Astrocyte (in vitro differentiated cells and primary cell): ENCODE data around the gene NIFK. TPM values are rescaled to one million over a fixed set of nuclear protein-coding genes. Genes with fewer than 3 reads are reported as not detected.

ENCODE experiments used
- DNase-seq: peaks from one replicate; pipeline ENCODE4 v3.0.0-alpha.2; 2010; ENCODE audit warnings: low read depth
- FAIRE-seq: peaks from 2 replicates; lab custom pipeline; 2011; peaks lifted over from hg19 to GRCh38; lab: Jason Lieb, UNC
- H2AFZ ChIP-seq: 2 replicates; pipeline ENCODE4 v1.6.0; 2012; ENCODE audit warnings: low read depth, low read length, inconsistent platforms
- H3K27ac ChIP-seq: 2 replicates; pipeline ENCODE4 v1.5.1; 2011; ENCODE audit warnings: low read depth, low read length, inconsistent platforms
- H3K27me3 ChIP-seq: 2 replicates; pipeline ENCODE4 v1.6.0; 2011; ENCODE audit warnings: low read length, inconsistent platforms; ENCODE audit not compliant: insufficient read depth
- H3K36me3 ChIP-seq: 2 replicates; pipeline ENCODE4 v1.5.1; 2011; ENCODE audit warnings: low read length, inconsistent platforms; ENCODE audit not compliant: insufficient read depth
- H3K4me1 ChIP-seq: 2 replicates; pipeline ENCODE4 v1.5.1; 2011; ENCODE audit warnings: low read length, inconsistent platforms; ENCODE audit not compliant: insufficient read depth
- H3K4me2 ChIP-seq: 2 replicates; pipeline ENCODE4 v1.6.0; 2012; ENCODE audit warnings: low read length, inconsistent platforms
- H3K4me3 ChIP-seq: 2 replicates; pipeline ENCODE4 v1.5.1; 2011; ENCODE audit warnings: low read depth, mild to moderate bottlenecking, low read length, inconsistent platforms; ENCODE audit not compliant: insufficient read depth
- H3K79me2 ChIP-seq: 2 replicates; pipeline ENCODE4 v1.6.0; 2012; ENCODE audit warnings: mild to moderate bottlenecking, low read length, inconsistent platforms; ENCODE audit not compliant: insufficient read depth
- H3K9ac ChIP-seq: 2 replicates; pipeline ENCODE4 v1.6.0; 2012; ENCODE audit warnings: mild to moderate bottlenecking, low read length, inconsistent platforms
- H3K9me3 ChIP-seq: 2 replicates; pipeline ENCODE4 v1.5.1; 2012; ENCODE audit warnings: low read depth, mild to moderate bottlenecking, low read length, inconsistent platforms; ENCODE audit not compliant: insufficient read depth
- H4K20me1 ChIP-seq: 2 replicates; pipeline ENCODE4 v1.6.0; 2012; ENCODE audit warnings: low read length, inconsistent platforms; ENCODE audit not compliant: insufficient read depth
- H3K27ac Mint-ChIP-seq: one replicate; pipeline ENCODE4 v1.8.0; 2021; ENCODE audit warnings: mild to moderate bottlenecking, mixed read lengths; ENCODE audit not compliant: unreplicated experiment
- H3K27me3 Mint-ChIP-seq: one replicate; pipeline ENCODE4 v1.8.0; 2021; ENCODE audit warnings: low read depth, mixed read lengths; ENCODE audit not compliant: unreplicated experiment
- H3K36me3 Mint-ChIP-seq: one replicate; pipeline ENCODE4 v1.8.0; 2021; ENCODE audit warnings: low read depth, mixed read lengths; ENCODE audit not compliant: unreplicated experiment
- H3K4me1 Mint-ChIP-seq: one replicate; pipeline ENCODE4 v1.8.0; 2021; ENCODE audit warnings: low read depth, mixed read lengths; ENCODE audit not compliant: unreplicated experiment
- H3K4me3 Mint-ChIP-seq: one replicate; pipeline ENCODE4 v1.8.0; 2021; ENCODE audit warnings: mild to moderate bottlenecking, moderate library complexity, mixed read lengths; ENCODE audit not compliant: unreplicated experiment
- H3K9me3 Mint-ChIP-seq: one replicate; pipeline ENCODE4 v1.8.0; 2021; ENCODE audit warnings: mild to moderate bottlenecking, mixed read lengths; ENCODE audit not compliant: unreplicated experiment
- EZH2 ChIP-seq: IDR thresholded peaks from 2 replicates; pipeline ENCODE4 v1.6.1; 2012; ENCODE audit warnings: mild to moderate bottlenecking, low read length, inconsistent platforms; ENCODE audit not compliant: insufficient read depth
- total RNA-seq: library from RNA; stranded (reverse); gene quantifications from 2 replicates; pipeline ENCODE4 v1.2.1, GENCODE V29; 2021
- TF ChIP-seq, protein P1 (sequence below): IDR thresholded peaks from 2 replicates; pipeline ENCODE4 v1.5.1; 2011; ENCODE audit warnings: low read depth, mild to moderate bottlenecking, inconsistent platforms, low read length, moderate library complexity; ENCODE audit not compliant: insufficient read depth

NIFK gene
- total RNA-seq, 1 donor from 2014 or later: 75.0 TPM

DNA sequence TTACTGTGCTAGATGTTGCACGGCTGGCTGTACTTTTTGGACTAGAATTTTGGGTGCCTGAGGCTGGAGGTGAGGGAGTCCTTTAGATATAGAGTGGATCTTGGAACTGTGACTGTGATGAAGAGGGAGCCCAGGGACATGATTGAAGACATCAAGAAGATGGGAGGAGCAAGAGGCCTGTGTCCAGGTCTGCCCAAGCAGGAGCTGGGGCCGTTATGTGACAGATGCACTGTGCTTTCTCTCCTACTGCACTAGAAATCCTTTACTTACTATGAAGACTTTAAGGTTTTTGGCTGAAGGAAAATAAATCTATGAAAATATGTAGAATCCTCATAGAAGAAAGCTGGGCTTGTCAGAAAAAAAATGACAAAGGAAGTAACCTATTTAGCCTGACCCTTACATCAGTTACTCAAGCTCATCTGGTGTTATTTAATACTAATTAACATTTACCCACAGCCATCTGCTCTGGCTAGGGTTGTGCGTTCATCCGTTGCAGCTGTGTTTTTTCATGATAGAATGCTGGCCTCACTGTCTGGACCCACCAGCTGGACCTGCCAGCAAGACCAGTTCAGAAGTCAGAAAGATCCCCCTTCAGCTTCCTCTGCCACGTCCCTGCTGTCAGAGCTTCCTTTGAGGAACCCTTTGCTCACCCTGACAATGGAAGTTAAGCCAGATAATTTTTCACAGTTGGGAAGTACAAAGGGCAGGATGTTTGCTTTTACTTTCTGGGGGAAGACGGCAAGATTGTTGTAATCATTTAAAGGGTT is 35.5 kb upstream of the NIFK start:
- no peak overlapping the region for H3K27ac Mint-ChIP-seq
- H3K9me3 Mint-ChIP-seq: no peaks in the 10 kb centered on the region
- peaks cover 15% of the 10 kb centered on the region for H3K4me1 Mint-ChIP-seq
- H3K27ac ChIP-seq: no peak overlapping the region
- FAIRE-seq (no peak), DNase-seq (peak; percentile 59)
- peaks cover 7% of the 10 kb centered on the region for H3K36me3 ChIP-seq
- no peaks in the 10 kb centered on the region for H3K27me3 Mint-ChIP-seq
- H3K79me2 ChIP-seq: no peaks in the 10 kb centered on the region
- no peak overlapping the region for H3K9ac ChIP-seq
- H3K4me3 Mint-ChIP-seq: no peak overlapping the region
- H3K36me3 Mint-ChIP-seq: peaks cover 7% of the 10 kb centered on the region
- H3K27me3 ChIP-seq: no peaks in the 10 kb centered on the region
- TF ChIP-seq, protein P1, sequence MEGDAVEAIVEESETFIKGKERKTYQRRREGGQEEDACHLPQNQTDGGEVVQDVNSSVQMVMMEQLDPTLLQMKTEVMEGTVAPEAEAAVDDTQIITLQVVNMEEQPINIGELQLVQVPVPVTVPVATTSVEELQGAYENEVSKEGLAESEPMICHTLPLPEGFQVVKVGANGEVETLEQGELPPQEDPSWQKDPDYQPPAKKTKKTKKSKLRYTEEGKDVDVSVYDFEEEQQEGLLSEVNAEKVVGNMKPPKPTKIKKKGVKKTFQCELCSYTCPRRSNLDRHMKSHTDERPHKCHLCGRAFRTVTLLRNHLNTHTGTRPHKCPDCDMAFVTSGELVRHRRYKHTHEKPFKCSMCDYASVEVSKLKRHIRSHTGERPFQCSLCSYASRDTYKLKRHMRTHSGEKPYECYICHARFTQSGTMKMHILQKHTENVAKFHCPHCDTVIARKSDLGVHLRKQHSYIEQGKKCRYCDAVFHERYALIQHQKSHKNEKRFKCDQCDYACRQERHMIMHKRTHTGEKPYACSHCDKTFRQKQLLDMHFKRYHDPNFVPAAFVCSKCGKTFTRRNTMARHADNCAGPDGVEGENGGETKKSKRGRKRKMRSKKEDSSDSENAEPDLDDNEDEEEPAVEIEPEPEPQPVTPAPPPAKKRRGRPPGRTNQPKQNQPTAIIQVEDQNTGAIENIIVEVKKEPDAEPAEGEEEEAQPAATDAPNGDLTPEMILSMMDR: no peak
- no peak for TF ChIP-seq EZH2
- H3K9me3 ChIP-seq: no peaks in the 10 kb centered on the region
- H3K4me2 ChIP-seq: no peak overlapping the region
- no peak overlapping the region for H3K4me3 ChIP-seq
- no peak overlapping the region for H2AFZ ChIP-seq
- H3K4me1 ChIP-seq: peaks cover 13% of the 10 kb centered on the region
- no peaks in the 10 kb centered on the region for H4K20me1 ChIP-seq

DNA sequence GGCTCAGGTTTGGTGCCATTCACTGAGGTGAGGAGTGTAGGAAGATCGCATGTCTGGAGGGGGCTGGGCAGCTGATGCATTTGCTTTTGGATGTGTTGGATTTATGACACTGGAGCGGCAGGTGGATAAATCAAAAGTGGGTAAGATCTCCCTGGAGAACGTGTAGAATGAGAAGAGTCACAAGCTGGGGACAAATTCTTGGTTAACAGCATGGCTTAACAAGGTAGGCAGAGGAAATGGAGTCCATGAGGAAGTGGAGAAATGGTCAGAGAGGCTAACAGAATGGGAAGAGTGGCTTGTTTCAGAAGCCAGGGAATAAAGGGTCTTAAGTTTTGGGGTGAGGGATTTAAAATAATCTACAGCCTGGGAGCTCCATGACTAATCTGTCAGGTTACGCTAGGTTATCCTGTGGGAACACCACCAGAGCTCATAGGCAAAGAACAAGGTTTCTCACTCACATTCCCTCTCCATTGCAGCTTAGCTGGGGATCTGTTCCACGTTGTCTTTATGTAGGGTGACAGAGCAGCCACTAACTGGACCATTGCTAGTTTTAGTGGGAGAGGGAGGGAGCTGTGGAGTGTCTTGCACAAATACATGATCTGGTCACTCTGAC is 31.6 kb upstream of the NIFK start:
- Histone ChIP-seq H3K4me2 (no peak overlapping the region), H3K27me3 (no peaks in the 10 kb centered on the region), H2AFZ (no peak overlapping the region), H3K4me1 (no peaks in the 10 kb centered on the region), H3K36me3 (peaks cover 37% of the 10 kb centered on the region), H4K20me1 (no peaks in the 10 kb centered on the region), H3K27ac (no peak overlapping the region), H3K9ac (no peak overlapping the region), H3K79me2 (no peaks in the 10 kb centered on the region), H3K9me3 (no peaks in the 10 kb centered on the region), H3K4me3 (no peak overlapping the region)
- Mint-ChIP-seq H3K4me1 (peaks cover 4% of the 10 kb centered on the region), H3K4me3 (no peak overlapping the region), H3K27ac (no peak overlapping the region), H3K36me3 (peaks cover 7% of the 10 kb centered on the region), H3K27me3 (no peaks in the 10 kb centered on the region), H3K9me3 (no peaks in the 10 kb centered on the region)
- TF ChIP-seq, protein P1: no peak
- no peak for TF ChIP-seq EZH2
- no peak for FAIRE-seq
- no peak for DNase-seq

DNA sequence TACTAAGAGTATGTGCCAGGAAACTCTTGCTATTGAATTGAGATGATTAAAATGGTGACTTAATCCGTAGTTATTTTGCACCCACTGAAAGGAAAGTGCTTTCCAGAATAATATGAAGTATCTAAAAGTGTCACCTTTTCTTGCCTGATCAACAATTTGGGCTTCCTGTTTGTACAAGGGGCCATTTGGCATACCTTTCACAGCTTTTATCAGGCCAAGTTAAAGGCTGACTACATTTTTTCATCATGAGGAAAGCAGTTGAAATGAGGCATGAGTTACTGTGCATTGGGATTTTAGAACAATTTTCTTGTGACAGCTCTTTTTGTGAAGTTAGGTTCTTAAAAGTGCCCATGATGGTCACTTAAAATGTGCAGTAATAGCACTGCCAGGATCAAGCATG is 29.9 kb upstream of the NIFK start:
- H3K27ac ChIP-seq: no peak overlapping the region
- no peak for FAIRE-seq
- H3K27me3 Mint-ChIP-seq: no peaks in the 10 kb centered on the region
- H3K4me3 ChIP-seq: no peak overlapping the region
- TF ChIP-seq, protein P1: no peak
- TF ChIP-seq EZH2: no peak
- H3K79me2 ChIP-seq: no peaks in the 10 kb centered on the region
- DNase-seq: no peak
- H3K36me3 Mint-ChIP-seq: peaks cover 11% of the 10 kb centered on the region
- H3K9me3 ChIP-seq: no peaks in the 10 kb centered on the region
- no peaks in the 10 kb centered on the region for H3K9me3 Mint-ChIP-seq
- H3K27me3 ChIP-seq: no peaks in the 10 kb centered on the region
- H2AFZ ChIP-seq: no peak overlapping the region
- H4K20me1 ChIP-seq: no peaks in the 10 kb centered on the region
- no peak overlapping the region for H3K4me3 Mint-ChIP-seq
- peaks cover 4% of the 10 kb centered on the region for H3K4me1 Mint-ChIP-seq
- no peak overlapping the region for H3K27ac Mint-ChIP-seq
- H3K4me1 ChIP-seq: no peaks in the 10 kb centered on the region
- no peak overlapping the region for H3K9ac ChIP-seq
- H3K4me2 ChIP-seq: no peak overlapping the region
- peaks cover 43% of the 10 kb centered on the region for H3K36me3 ChIP-seq
